ENCODE data around the gene C6orf132. TPM values are rescaled to one million over a fixed set of nuclear protein-coding genes. Genes with fewer than 3 reads are reported as not detected.

Gene C6orf132
- total RNA-seq, 2 experiments from 2014 or later, result 0.05 to 0.10 TPM

DNA sequence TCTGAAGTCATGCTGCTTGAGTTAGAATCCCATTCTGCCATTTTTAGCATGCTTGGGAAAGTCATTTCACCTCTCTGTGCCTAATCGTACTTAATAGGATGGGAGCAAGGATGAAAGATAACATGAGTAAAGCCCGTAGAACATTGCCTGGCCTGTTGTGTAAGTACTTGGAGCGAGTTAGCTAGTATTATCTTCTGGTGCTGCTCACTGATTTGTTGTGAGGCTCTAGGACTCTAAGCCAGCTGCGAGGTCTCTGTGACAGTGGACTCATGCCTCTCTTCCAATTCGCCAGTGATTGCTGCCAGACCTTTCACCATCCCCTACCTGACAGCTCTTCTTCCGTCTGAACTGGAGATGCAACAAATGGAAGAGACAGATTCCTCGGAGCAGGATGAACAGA lies 74.2 kb downstream of the C6orf132 start:
- no peaks in the 10 kb centered on the region for H3K27me3 Mint-ChIP-seq
- H3K4me1 Mint-ChIP-seq, result peaks cover 11% of the 10 kb centered on the region
- ChIA-PET POLR2A (no interaction called here), CTCF (interaction anchor here (0.8 to 1.1 kb wide), 2 partner anchors 36 to 287 kb away, joined by 3 to 4 read pairs; partner anchors contain the start of gene PRICKLE4)
- no peak for DNase-seq
- H3K4me3 Mint-ChIP-seq, result no peak overlapping the region
- H3K9me3 Mint-ChIP-seq, result no peaks in the 10 kb centered on the region
- H3K36me3 Mint-ChIP-seq (ENCODE audit: low read depth), result peaks cover 30% of the 10 kb centered on the region
- no peak overlapping the region for H3K27ac Mint-ChIP-seq

DNA sequence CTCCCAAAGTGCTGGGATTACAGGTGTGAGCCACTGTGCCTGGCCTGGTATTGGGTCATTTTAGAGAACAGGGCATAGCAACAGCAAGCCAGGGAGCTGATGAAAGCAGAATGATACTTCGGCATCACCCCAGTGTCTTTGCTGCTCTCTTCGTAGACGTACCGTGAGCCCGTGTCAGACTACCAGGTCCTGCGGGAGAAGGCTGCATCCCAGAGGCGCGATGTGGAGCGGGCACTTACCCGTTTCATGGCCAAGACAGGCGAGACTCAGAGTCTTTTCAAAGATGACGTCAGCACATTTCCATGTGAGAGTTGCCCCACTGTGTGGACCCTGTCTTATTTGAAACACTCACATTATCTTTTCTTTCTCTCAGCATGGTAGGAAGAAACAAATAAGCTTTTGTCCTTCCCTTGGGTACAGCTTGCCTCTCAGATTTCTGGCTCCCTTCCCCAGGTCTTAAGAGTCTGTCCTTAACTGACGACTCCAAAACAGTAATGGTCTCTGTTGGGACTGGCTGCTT lies 76.2 kb downstream of the C6orf132 start:
- POLR2A ChIA-PET, result interaction anchor here (3.1 kb wide), 1 partner anchor 16 kb away, joined by 8 read pairs; the partner anchor contains the start of gene TAF8
- H3K27ac Mint-ChIP-seq, result no peak overlapping the region
- no peak overlapping the region for H3K4me3 Mint-ChIP-seq
- H3K4me1 Mint-ChIP-seq, result no peaks in the 10 kb centered on the region
- no peak for DNase-seq
- no peaks in the 10 kb centered on the region for H3K27me3 Mint-ChIP-seq
- H3K36me3 Mint-ChIP-seq (ENCODE audit: low read depth), result peaks cover 33% of the 10 kb centered on the region
- CTCF ChIA-PET, result interaction anchor here (0.9 kb wide), 1 partner anchor 553 kb away, joined by 3 read pairs; no protein-coding TSS in a partner anchor
- H3K9me3 Mint-ChIP-seq, result no peaks in the 10 kb centered on the region

DNA sequence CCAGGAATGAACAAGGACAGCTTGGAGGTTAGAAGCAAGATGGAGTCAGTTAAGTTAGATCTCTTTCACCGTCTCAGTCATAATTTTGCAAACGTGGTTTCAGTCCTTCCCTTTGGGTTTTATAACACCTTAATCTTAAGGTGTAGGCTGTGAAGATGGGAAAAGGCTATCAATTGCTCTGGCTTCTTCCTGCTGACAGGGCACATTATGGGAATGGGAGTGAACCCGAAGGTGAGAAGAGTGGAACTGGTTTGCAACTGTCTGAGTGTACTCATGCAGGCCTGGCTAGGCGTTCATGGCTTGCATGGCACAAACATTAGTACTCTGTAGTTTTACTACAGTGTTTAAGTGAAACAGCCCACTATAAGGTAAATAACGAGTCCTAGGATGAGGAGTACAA lies 82.7 kb downstream of the C6orf132 start:
- POLR2A ChIA-PET, result no interaction called here
- DNase-seq, result no peak
- no peak overlapping the region for H3K27ac Mint-ChIP-seq
- peaks cover 3% of the 10 kb centered on the region for H3K4me1 Mint-ChIP-seq
- CTCF ChIA-PET, result interaction anchor here (1.2 to 2.4 kb wide), 2 partner anchors 15 to 45 kb away, joined by 4 to 6 read pairs; no protein-coding TSS in a partner anchor
- no peaks in the 10 kb centered on the region for H3K27me3 Mint-ChIP-seq
- peaks cover 4% of the 10 kb centered on the region for H3K9me3 Mint-ChIP-seq
- peaks cover 79% of the 10 kb centered on the region for H3K36me3 Mint-ChIP-seq (ENCODE audit: low read depth)
- H3K4me3 Mint-ChIP-seq, result no peak overlapping the region

DNA sequence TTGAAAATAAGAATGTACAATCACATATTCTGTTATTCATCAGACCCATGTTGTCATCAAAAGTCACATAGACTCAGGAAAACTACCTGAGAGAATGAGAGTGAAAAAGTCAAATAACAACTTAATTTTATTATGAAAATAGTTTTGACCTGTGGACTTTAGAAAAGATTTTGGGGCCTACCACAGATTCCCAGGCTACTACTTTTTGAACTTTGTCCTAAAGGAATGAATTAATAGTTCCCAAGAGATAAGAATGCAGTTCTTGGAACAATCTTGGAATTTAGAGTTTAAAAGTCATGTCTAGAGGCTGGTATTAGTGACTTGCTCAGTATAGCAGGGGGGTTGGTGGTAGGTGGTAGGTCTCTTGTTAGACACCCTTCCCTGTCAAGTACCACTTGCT lies 88.8 kb downstream of the C6orf132 start:
- ChIA-PET CTCF (interaction anchor here (0.6 to 15.9 kb wide), 3 partner anchors 65 to 268 kb away, joined by 3 to 266 read pairs (median 6); partner anchors contain the start of genes BYSL, FRS3, MED20 and PRICKLE4), POLR2A (interaction anchor here (1.2 kb wide), 1 partner anchor 123 kb away, joined by 3 read pairs; no protein-coding TSS in a partner anchor)
- Mint-ChIP-seq H3K9me3 (no peaks in the 10 kb centered on the region), H3K27ac (no peak overlapping the region), H3K27me3 (no peaks in the 10 kb centered on the region), H3K4me3 (no peak overlapping the region), H3K36me3 (ENCODE audit: low read depth) (peaks cover 57% of the 10 kb centered on the region), H3K4me1 (peaks cover 46% of the 10 kb centered on the region)
- no peak for DNase-seq

DNA sequence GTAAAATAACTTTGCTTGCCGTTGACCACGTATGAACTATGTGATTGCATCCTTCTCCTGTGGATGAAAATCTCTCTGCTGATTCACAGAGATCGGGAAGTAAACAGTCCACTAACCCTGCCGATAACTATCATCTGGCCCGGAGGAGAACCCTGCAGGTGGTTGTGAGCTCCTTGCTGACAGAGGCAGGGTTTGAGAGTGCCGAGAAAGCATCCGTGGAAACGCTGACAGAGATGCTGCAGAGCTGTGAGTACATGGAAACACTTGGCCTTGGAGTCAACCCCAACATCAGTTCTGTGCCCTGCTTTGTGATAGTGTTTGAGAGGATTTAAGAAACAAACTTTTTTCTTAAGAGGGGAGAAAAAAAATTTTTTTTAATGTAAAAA lies 91.2 kb downstream of the C6orf132 start:
- peaks cover 47% of the 10 kb centered on the region for H3K36me3 Mint-ChIP-seq (ENCODE audit: low read depth)

More for the DNA sequence above, 91.2 kb downstream of the C6orf132 start:
- ChIA-PET CTCF (interaction anchor here (0.8 to 15.9 kb wide), 12 partner anchors 11 to 275 kb away, joined by 3 to 383 read pairs (median 5); partner anchors contain the start of genes BYSL, CCND3, FRS3 and MED20), POLR2A (interaction anchor here (0.7 to 14.9 kb wide), 23 partner anchors 10 to 719 kb away, joined by 3 to 553 read pairs (median 5); partner anchors contain the start of genes BYSL, CCND3, MED20 and TOMM6)
- Mint-ChIP-seq H3K27me3 (no peaks in the 10 kb centered on the region), H3K9me3 (no peaks in the 10 kb centered on the region), H3K27ac (peak overlapping the region; percentile 94), H3K4me3 (peak overlapping the region; percentile 82), H3K4me1 (peaks cover 67% of the 10 kb centered on the region)
- DNase-seq, result no peak

Other genes with a start within 250 kb of the C6orf132 start
- gene USP49, start 247.2 kb downstream of the C6orf132 start, total RNA-seq, result 1 to 10 TPM; 6.8 to 7.3 TPM
- 10 to 100 TPM; 21.4 to 21.9 TPM for gene MED20, start 221.5 kb downstream of the C6orf132 start, total RNA-seq
- 10 to 100 TPM; 23.9 to 24.8 TPM for gene BYSL, start 221.1 kb downstream of the C6orf132 start, total RNA-seq
- 100 to 1,000 TPM; 456 to 464 TPM for gene CCND3, start 200.8 kb downstream of the C6orf132 start, total RNA-seq
- gene TAF8, start 92.1 kb downstream of the C6orf132 start, total RNA-seq, result 10 to 100 TPM; 48.0 to 55.1 TPM
- not detected for gene GUCA1A, start 30.7 kb upstream of the C6orf132 start, total RNA-seq
- 1 to 10 TPM in 1 of 2 experiments, under 1 TPM in 1; 0.65 to 1.2 TPM for gene GUCA1B, start 52.3 kb upstream of the C6orf132 start, total RNA-seq
- 10 to 100 TPM; 28.4 to 32.8 TPM for gene MRPS10, start 75.2 kb upstream of the C6orf132 start, total RNA-seq